Endothelial cell of umbilical vein (primary cell): ENCODE measurements around the gene CEBPG. TPM values are rescaled to one million over a fixed set of nuclear protein-coding genes. Genes with fewer than 3 reads are reported as not detected.
A peak's percentile ranks its signal among the peaks of the same experiment; 100 is the strongest.

Experiments used
- BruUV-seq: library from RNA; stranded (reverse); fragments of 400-500 nt; replicated peaks from 2 replicates; lab custom pipeline; 2021; lab: Mats Ljungman, UMichigan
- CTCF ChIA-PET: fragments of 300-600, 350-600 bp; sonication (Branson Sonifier 250); formaldehyde crosslinking; loops from one replicate; lab custom pipeline; 2021; ENCODE audit warnings: antibody characterized with exemption, inconsistent platforms; lab: Charles Lee
- POLR2A ChIA-PET: fragments of 300-600, 350-600 bp; sonication (Branson Sonifier 250); formaldehyde crosslinking; loops from one replicate; lab custom pipeline; 2021; ENCODE audit warnings: antibody characterized with exemption, inconsistent platforms; lab: Charles Lee
- DNase-seq: peaks from one replicate; pipeline ENCODE4 v3.0.0-alpha.2; 2011; ENCODE audit warnings: low read depth, low spot score
- FAIRE-seq: peaks from 2 replicates; lab custom pipeline; 2011; peaks lifted over from hg19 to GRCh38; lab: Jason Lieb, UNC
- H2AFZ ChIP-seq: 2 replicates; pipeline ENCODE4 v1.6.0; 2012; ENCODE audit warnings: low read depth, low read length, control low read depth, inconsistent platforms
- H3K27ac ChIP-seq: 2 replicates; pipeline ENCODE4 v1.5.1; 2011; ENCODE audit warnings: low read depth, mild to moderate bottlenecking, control low read depth, low read length, moderate library complexity; ENCODE audit not compliant: insufficient read depth
- H3K27me3 ChIP-seq, 2 experiments: 2 replicates each; pipeline versions ENCODE4 v1.6.0 to v1.6.1; 2011; ENCODE audit warnings: low read length in 2 of 2, mixed read lengths in 1 of 2; ENCODE audit not compliant: control insufficient read depth in 2 of 2, insufficient read depth in 2 of 2
- H3K36me3 ChIP-seq, 2 experiments: 2 replicates in 1 of 2; 3 replicates in 1 of 2; pipeline ENCODE4 v1.5.1; 2011; ENCODE audit warnings: low read length in 2 of 2, mild to moderate bottlenecking in 1 of 2, moderate library complexity in 1 of 2; ENCODE audit not compliant: control insufficient read depth in 2 of 2, insufficient read depth in 2 of 2; ENCODE audit errors: extremely low read depth in 1 of 2
- H3K4me1 ChIP-seq: 3 replicates; pipeline ENCODE4 v1.5.1; 2011; ENCODE audit warnings: mild to moderate bottlenecking, low read length; ENCODE audit not compliant: control insufficient read depth, insufficient read depth; ENCODE audit errors: extremely low read depth
- H3K4me2 ChIP-seq: 2 replicates; pipeline ENCODE4 v1.6.1; 2011; ENCODE audit warnings: low read length, control low read depth, mixed read lengths; ENCODE audit not compliant: insufficient read depth
- H3K4me3 ChIP-seq, 3 experiments: fragments of 200-600 bp in 1 of 3; sonication (generic), shearing (Covaris generic) in 1 of 3; replicated peaks in 1 of 3; 2 replicates each; pipeline ENCODE4 v1.5.1; 2011 to 2016; ENCODE audit warnings: control low read depth in 3 of 3, low read length in 3 of 3, mild to moderate bottlenecking in 2 of 3, inconsistent platforms in 1 of 3, low read depth in 1 of 3, moderate library complexity in 1 of 3; ENCODE audit not compliant: insufficient read depth in 1 of 3
- H3K79me2 ChIP-seq: 2 replicates; pipeline ENCODE4 v1.6.0; 2012; ENCODE audit warnings: low read length, inconsistent platforms; ENCODE audit not compliant: control insufficient read depth, insufficient read depth
- H3K9ac ChIP-seq: replicated peaks from 2 replicates; pipeline ENCODE3; 2011; ENCODE audit warnings: low read length, control low read depth; ENCODE audit not compliant: insufficient read depth; ENCODE audit errors: extremely low read depth
- H3K9me1 ChIP-seq: replicated peaks from 3 replicates; pipeline ENCODE4 v1.6.0; 2011; ENCODE audit warnings: mild to moderate bottlenecking, low read length; ENCODE audit not compliant: control insufficient read depth, insufficient read depth; ENCODE audit errors: extremely low read depth
- H3K9me3 ChIP-seq: replicated peaks from 2 replicates; pipeline ENCODE4 v1.5.1; 2012; ENCODE audit warnings: low read length, inconsistent platforms; ENCODE audit not compliant: control insufficient read depth, insufficient read depth
- H4K20me1 ChIP-seq: replicated peaks from 2 replicates; pipeline ENCODE3; 2011; ENCODE audit warnings: mild to moderate bottlenecking, low read length; ENCODE audit not compliant: control insufficient read depth, insufficient read depth; ENCODE audit errors: extremely low read depth
- dilution Hi-C: fragments of 300-500 bp; cut with MboI; formaldehyde crosslinking; loops from one replicate; pipeline ENCODE4 v1.15.0; 2019; ENCODE audit warnings: low sequenced_read_pairs; ENCODE audit not compliant: extremely low pct_ligation_motif_present
- intact Hi-C: fragments of 100-400 bp; cut with micrococcal nuclease; formaldehyde crosslinking; loops from one replicate; pipeline ENCODE4 v1.10.0; 2022
- polyA plus RNA-seq, 4 experiments: library from polyadenylated mRNA; depleted of rRNA in 3 of 4; stranded (reverse) in 3 of 4; unstranded in 1 of 4; fragments of >200 nt; gene quantifications; 2 replicates each; pipeline versions ENCODE4 v1.2.1 to v1.2.3, GENCODE V29; 2011 to 2012; ENCODE audit warnings: missing spikeins in 1 of 4
- total RNA-seq: library from RNA; stranded (reverse); gene quantifications from 2 replicates; pipeline ENCODE4 v1.2.3, GENCODE V29; 2021
- TF ChIP-seq, protein P1 (sequence below), 2 donors: IDR thresholded peaks; 1 replicate in 1 of 2; 2 replicates in 1 of 2; pipeline ENCODE4 v1.5.1; 2011; ENCODE audit warnings: low read length in 2 of 2, mild to moderate bottlenecking in 2 of 2, moderate library complexity in 2 of 2, control low read depth in 1 of 2, inconsistent platforms in 1 of 2, low read depth in 1 of 2; ENCODE audit not compliant: insufficient read depth in 1 of 2; ENCODE audit errors: extremely low read depth in 1 of 2
- TF ChIP-seq, protein P2 (sequence below): IDR thresholded peaks from 2 replicates; pipeline ENCODE4 v1.6.1; 2011; ENCODE audit not compliant: insufficient read depth, insufficient read length

The CEBPG gene
- total and polyA plus RNA-seq, 2 donors (not counting 3 experiments of a cell fraction or from before 2014, with no cell fraction given) = 10.2 to 24.6 TPM

DNA sequence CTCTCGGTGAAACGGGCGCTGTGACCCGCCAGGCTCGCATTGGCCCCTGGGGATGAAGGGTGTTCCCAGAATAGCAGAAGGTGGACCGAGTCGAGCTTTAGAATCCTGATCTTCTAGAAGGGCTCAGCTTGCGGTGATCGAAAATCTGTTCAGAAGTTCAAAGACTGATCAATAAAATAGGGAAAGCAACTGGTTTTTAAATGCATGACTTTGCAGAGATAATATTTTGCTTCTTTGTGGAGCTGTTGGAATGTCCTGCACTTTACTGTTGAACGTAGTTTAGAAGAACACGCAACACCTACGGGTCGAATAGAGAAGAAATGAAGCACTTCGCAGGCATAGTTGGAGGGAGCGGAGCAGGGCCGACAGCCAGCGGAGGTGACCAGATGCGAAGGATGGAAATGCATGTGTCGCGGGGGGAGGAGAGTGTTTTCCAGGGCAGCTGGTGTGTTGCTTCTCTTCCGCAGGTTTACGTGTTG lies 766 bp downstream of the CEBPG start:
- H3K4me3 ChIP-seq = peak overlapping the region; percentile 81 to 97 (median 94)
- ChIA-PET POLR2A (interaction anchor here (0.6 to 1.7 kb wide), 4 partner anchors 16 to 198 kb away, joined by 3 to 7 read pairs (median 4); partner anchors contain the start of gene PEPD), CTCF (interaction anchor here (0.9 to 2.3 kb wide), 6 partner anchors 15 to 421 kb away, joined by 3 to 12 read pairs (median 4); partner anchors contain the start of gene CEBPA)
- DNase-seq (peak; percentile 54), FAIRE-seq (peak; percentile 26)
- H2AFZ ChIP-seq = no peak overlapping the region
- dilution Hi-C loops = no loop called here
- H3K9ac ChIP-seq = peak overlapping the region; percentile 99
- H3K79me2 ChIP-seq = peaks cover 52% of the 10 kb centered on the region
- intact Hi-C loops = loop anchor here (10.0 kb wide), 1 partner anchor 511 kb away; no protein-coding TSS in a partner anchor
- peaks cover 46% of the 10 kb centered on the region for H3K4me1 ChIP-seq
- H3K4me2 ChIP-seq = peak overlapping the region; percentile 91
- H4K20me1 ChIP-seq = peaks cover 5% of the 10 kb centered on the region
- peaks cover 0 to 4% of the 10 kb centered on the region in 2 experiments for H3K36me3 ChIP-seq
- H3K9me3 ChIP-seq = no peaks in the 10 kb centered on the region
- no TSS peak for BruUV-seq
- H3K27me3 ChIP-seq = peaks cover 0 to 1% of the 10 kb centered on the region in 2 experiments
- TF ChIP-seq, protein P1, sequence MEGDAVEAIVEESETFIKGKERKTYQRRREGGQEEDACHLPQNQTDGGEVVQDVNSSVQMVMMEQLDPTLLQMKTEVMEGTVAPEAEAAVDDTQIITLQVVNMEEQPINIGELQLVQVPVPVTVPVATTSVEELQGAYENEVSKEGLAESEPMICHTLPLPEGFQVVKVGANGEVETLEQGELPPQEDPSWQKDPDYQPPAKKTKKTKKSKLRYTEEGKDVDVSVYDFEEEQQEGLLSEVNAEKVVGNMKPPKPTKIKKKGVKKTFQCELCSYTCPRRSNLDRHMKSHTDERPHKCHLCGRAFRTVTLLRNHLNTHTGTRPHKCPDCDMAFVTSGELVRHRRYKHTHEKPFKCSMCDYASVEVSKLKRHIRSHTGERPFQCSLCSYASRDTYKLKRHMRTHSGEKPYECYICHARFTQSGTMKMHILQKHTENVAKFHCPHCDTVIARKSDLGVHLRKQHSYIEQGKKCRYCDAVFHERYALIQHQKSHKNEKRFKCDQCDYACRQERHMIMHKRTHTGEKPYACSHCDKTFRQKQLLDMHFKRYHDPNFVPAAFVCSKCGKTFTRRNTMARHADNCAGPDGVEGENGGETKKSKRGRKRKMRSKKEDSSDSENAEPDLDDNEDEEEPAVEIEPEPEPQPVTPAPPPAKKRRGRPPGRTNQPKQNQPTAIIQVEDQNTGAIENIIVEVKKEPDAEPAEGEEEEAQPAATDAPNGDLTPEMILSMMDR (IDR thresholded peaks at IDR 0.05; ENCODE audit: extremely low read depth in 1 of 2, insufficient read depth in 1 of 2, low read depth in 1 of 2, low read length in 2 of 2) = peak in 1 of 2 donors; percentile 23
- TF ChIP-seq, protein P2, sequence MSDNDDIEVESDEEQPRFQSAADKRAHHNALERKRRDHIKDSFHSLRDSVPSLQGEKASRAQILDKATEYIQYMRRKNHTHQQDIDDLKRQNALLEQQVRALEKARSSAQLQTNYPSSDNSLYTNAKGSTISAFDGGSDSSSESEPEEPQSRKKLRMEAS = no peak
- no peaks in the 10 kb centered on the region for H3K9me1 ChIP-seq
- peak overlapping the region; percentile 96 for H3K27ac ChIP-seq
